Measurements from ENCODE around the gene CNR2.
"Not testable (repeated sequence)": the region's sequence is repeated elsewhere in the genome, so short reads cannot be mapped to it uniquely, and the experiment has no call there.

Gene CNR2

DNA sequence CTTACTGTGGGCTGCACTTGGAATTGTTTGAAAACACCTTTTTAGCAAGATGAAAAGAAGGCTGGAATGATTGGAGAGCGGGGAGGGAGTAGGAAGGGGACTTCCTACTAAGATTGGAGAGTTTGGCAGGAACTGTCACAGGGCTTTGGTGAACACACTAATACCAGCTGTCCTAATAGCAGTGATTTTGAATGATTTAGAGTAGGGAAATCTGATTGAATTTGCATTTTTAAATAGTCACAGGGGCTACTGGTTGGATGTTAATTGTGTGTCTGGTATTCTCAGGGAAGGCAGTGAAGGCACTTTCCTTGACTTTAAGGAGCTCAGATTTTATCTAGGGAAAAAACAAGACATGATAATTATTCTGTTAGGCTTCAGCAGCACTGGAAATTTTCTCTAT lies 85.4 kb downstream of the CNR2 start:
- DNase-seq = no peak

GRCh38 chr1:23826590-23826989 lies 86.6 kb downstream of the CNR2 start:
- not testable (repeated sequence) for DNase-seq

GRCh38 chr1:23825762-23826522 lies 87.2 kb downstream of the CNR2 start:
- DNase-seq = peak; percentile 28

- peak; percentile 89 for DNase-seq
Observed at GRCh38 chr1:23825076-23825761, 87.9 kb downstream of the CNR2 start, which contains the start of gene HMGCL. HMGCL (minus strand) TSS chr1:23825429; CDS start chr1:23825415, 14 bp downstream.

DNA sequence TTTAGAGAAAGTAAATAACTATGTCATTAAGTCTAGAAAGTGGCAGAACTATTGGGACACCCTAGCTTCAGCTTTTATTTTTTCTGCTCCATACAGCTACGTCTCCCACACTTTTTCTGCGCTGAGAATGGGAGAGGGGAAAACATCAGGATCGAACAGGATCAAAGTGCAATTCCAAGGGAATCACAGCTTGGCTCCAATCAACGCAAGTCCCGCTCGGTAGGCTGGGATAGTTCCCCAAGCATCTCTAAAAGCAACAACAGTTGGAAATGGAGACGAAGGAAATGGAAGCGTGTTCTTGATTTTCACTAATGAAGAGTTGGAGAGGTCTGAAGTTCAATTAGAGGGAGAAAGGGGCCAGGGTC lies 88.5 kb downstream of the CNR2 start:
- DNase-seq = no peak

- no peak for DNase-seq
Observed at GRCh38 chr1:23823767-23824166, 89.4 kb downstream of the CNR2 start.

All from CD4-positive, alpha-beta T cell treated with Interleukin-21 for 1 hour (primary cell).